ENCODE data around the gene ADORA2A. TPM values are rescaled to one million over a fixed set of nuclear protein-coding genes. Genes with fewer than 3 reads are reported as not detected.
A peak's percentile ranks its signal among the peaks of the same experiment; 100 is the strongest.

The ADORA2A gene
- total RNA-seq, 4 donors from 2014 or later: 2.6 to 4.2 (median 3.5) TPM

GRCh38 chr22:24460418-24461089, 33.2 kb downstream of the ADORA2A start:
- WGBS, 2 donors: 63 to 69% methylated on average over 10 of the region's 10 CpGs
- no peaks in the 10 kb centered on the region for H3K36me3 ChIP-seq
- TF ChIP-seq EP300 (IDR thresholded peaks at IDR 0.05) (no peak), POLR2A (IDR thresholded peaks at IDR 0.05) (no peak)
- TF ChIP-seq, protein P1, sequence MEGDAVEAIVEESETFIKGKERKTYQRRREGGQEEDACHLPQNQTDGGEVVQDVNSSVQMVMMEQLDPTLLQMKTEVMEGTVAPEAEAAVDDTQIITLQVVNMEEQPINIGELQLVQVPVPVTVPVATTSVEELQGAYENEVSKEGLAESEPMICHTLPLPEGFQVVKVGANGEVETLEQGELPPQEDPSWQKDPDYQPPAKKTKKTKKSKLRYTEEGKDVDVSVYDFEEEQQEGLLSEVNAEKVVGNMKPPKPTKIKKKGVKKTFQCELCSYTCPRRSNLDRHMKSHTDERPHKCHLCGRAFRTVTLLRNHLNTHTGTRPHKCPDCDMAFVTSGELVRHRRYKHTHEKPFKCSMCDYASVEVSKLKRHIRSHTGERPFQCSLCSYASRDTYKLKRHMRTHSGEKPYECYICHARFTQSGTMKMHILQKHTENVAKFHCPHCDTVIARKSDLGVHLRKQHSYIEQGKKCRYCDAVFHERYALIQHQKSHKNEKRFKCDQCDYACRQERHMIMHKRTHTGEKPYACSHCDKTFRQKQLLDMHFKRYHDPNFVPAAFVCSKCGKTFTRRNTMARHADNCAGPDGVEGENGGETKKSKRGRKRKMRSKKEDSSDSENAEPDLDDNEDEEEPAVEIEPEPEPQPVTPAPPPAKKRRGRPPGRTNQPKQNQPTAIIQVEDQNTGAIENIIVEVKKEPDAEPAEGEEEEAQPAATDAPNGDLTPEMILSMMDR (IDR thresholded peaks at IDR 0.05): no peak
- H3K27ac ChIP-seq: no peak overlapping the region
- no peak for DNase-seq (ENCODE audit: low spot score in 2 of 2)
- H3K27me3 ChIP-seq: no peaks in the 10 kb centered on the region
- peaks cover 0 to 17% (median 5%) of the 10 kb centered on the region in 4 donors for H3K4me1 ChIP-seq
- no peak overlapping the region for H3K4me3 ChIP-seq
- H3K9me3 ChIP-seq: no peaks in the 10 kb centered on the region

DNA sequence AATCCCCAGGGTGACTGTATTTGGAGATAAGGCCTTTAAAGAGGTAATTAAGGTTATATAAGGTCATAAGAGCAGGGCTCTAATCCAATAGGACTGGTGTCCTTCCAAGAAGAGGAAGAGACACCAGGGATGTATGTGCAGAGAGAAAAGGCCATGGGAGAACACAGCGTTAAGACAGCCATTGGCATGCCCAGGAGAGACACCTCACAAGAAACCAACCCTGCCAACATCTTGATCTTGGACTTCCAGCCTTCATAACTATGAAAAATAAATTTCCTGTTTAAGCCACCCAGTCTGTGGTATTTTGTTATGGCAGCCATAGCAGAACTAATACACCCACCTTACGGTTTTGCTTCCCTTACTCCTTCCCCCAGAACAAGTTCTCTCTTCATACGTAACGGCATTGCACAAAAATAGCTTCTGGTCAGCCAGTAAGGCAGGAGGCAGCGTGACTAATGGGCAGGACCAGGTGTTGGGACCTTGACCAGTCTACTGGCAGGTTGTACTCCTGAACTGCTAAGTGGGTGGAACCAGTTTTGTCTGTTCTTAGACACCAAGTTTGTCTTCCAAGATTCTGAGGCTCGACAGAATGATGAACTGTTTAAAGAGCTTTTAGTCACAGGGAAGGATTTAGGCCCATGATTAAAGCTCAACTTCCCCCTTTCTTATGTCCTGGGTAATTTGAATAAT, 35.8 kb downstream of the ADORA2A start:
- Histone ChIP-seq H3K4me3 (no peak overlapping the region), H3K4me1 (peaks cover 0 to 34% (median 14%) of the 10 kb centered on the region in 4 donors), H3K36me3 (no peaks in the 10 kb centered on the region), H3K9me3 (no peaks in the 10 kb centered on the region), H3K27me3 (no peaks in the 10 kb centered on the region), H3K27ac (no peak overlapping the region)
- WGBS, 2 donors: 81 to 90% methylated on average over 6 of the region's 6 CpGs
- TF ChIP-seq EP300 (IDR thresholded peaks at IDR 0.05) (no peak), POLR2A (IDR thresholded peaks at IDR 0.05) (no peak)
- TF ChIP-seq, protein P1 (IDR thresholded peaks at IDR 0.05): no peak
- DNase-seq (ENCODE audit: low spot score in 2 of 2): no peak

DNA sequence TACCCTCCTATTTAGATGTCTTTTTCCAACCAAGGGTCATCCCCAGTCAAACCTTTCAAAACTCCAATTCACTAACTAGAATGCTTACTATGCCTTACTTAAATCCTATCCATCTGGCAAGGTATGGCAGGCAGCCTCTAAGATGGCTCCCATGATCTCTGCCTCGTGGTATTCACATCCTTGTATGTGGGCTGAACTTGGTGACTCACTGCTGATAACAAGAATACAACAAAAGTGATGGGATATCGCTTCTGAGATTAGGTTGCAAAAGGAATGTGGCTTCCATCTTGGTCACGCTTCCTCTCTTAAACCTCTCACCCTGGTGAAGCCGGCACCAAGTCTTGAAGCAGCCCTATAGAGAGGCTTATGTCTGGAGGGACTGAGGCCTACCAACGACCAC, 38.2 kb downstream of the ADORA2A start:
- WGBS, 2 donors: 86 to 88% methylated on average over 5 of the region's 5 CpGs
- Histone ChIP-seq H3K9me3 (no peaks in the 10 kb centered on the region), H3K27ac (no peak overlapping the region), H3K27me3 (no peaks in the 10 kb centered on the region), H3K36me3 (no peaks in the 10 kb centered on the region), H3K4me1 (peaks cover 0 to 27% (median 14%) of the 10 kb centered on the region in 4 donors), H3K4me3 (no peak overlapping the region)
- TF ChIP-seq EP300 (IDR thresholded peaks at IDR 0.05) (no peak), POLR2A (IDR thresholded peaks at IDR 0.05) (no peak)
- TF ChIP-seq, protein P1 (IDR thresholded peaks at IDR 0.05): no peak
- no peak for DNase-seq (ENCODE audit: low spot score in 2 of 2)

GRCh38 chr22:24465975-24466374, 38.6 kb downstream of the ADORA2A start:
- Histone ChIP-seq H3K27ac (peak overlapping the region in 2 of 4 donors; percentile 57 to 61), H3K4me3 (no peak overlapping the region), H3K36me3 (no peaks in the 10 kb centered on the region), H3K4me1 (peaks cover 0 to 31% (median 14%) of the 10 kb centered on the region in 4 donors), H3K27me3 (no peaks in the 10 kb centered on the region), H3K9me3 (no peaks in the 10 kb centered on the region)
- 87 to 96% methylated on average over 3 of the region's 3 CpGs for WGBS, 2 donors
- no peak for TF ChIP-seq EP300 (IDR thresholded peaks at IDR 0.05)
- TF ChIP-seq, protein P1 (IDR thresholded peaks at IDR 0.05): no peak
- TF ChIP-seq POLR2A (IDR thresholded peaks at IDR 0.05): no peak
- no peak for DNase-seq (ENCODE audit: low spot score in 2 of 2)

- 7 to 19% methylated on average over 1 of the region's 1 CpG for WGBS, 2 donors
- DNase-seq (ENCODE audit: low spot score in 2 of 2): peak in 1 of 2 donors; percentile 36
- Histone ChIP-seq H3K4me3 (no peak overlapping the region), H3K27me3 (no peaks in the 10 kb centered on the region), H3K9me3 (no peaks in the 10 kb centered on the region), H3K4me1 (peaks cover 0 to 40% (median 14%) of the 10 kb centered on the region in 4 donors), H3K36me3 (no peaks in the 10 kb centered on the region), H3K27ac (peak overlapping the region in 2 of 4 donors; percentile 57 to 61)
- TF ChIP-seq EP300 (IDR thresholded peaks at IDR 0.05) (no peak), POLR2A (IDR thresholded peaks at IDR 0.05) (no peak)
- TF ChIP-seq, protein P1 (IDR thresholded peaks at IDR 0.05): no peak
Observed at GRCh38 chr22:24466716-24467328, 39.4 kb downstream of the ADORA2A start.
